Liver (tissue), 9 donors: ENCODE measurements around the gene BRAF. TPM values are rescaled to one million over a fixed set of nuclear protein-coding genes. Genes with fewer than 3 reads are reported as not detected.
A peak's percentile ranks its signal among the peaks of the same experiment; 100 is the strongest.

Experiments
- DNase-seq: peaks from one replicate; pipeline ENCODE4 v3.0.0-alpha.2; 2017; ENCODE audit warnings: low spot score
- H3K27ac ChIP-seq, 2 donors: one replicate each; pipeline ENCODE4 v1.7.0; 2013; ENCODE audit warnings: inconsistent platforms in 2 of 2, low read length in 2 of 2, control low read depth in 1 of 2, low read depth in 1 of 2, mild to moderate bottlenecking in 1 of 2
- H3K27me3 ChIP-seq, 4 donors: one replicate each; pipeline versions ENCODE4 v1.6.1 to v1.7.0; 2013; ENCODE audit warnings: low read length in 3 of 4, inconsistent platforms in 1 of 4, mild to moderate bottlenecking in 1 of 4, moderate library complexity in 1 of 4; ENCODE audit not compliant: control insufficient read depth in 4 of 4, insufficient read depth in 4 of 4
- H3K36me3 ChIP-seq, 4 donors: one replicate each; pipeline versions ENCODE4 v1.6.1 to v1.7.0; 2013; ENCODE audit warnings: low read length in 3 of 4, mild to moderate bottlenecking in 3 of 4, low read depth in 1 of 4, moderate library complexity in 1 of 4; ENCODE audit not compliant: control insufficient read depth in 4 of 4, insufficient read depth in 3 of 4
- H3K4me1 ChIP-seq, 4 donors: one replicate each; pipeline versions ENCODE4 v1.6.1 to v1.7.0; 2013; ENCODE audit warnings: low read length in 3 of 4, mild to moderate bottlenecking in 3 of 4, moderate library complexity in 1 of 4; ENCODE audit not compliant: control insufficient read depth in 4 of 4, insufficient read depth in 4 of 4
- H3K4me3 ChIP-seq, 3 donors: one replicate each; pipeline versions ENCODE4 v1.6.1 to v1.7.0; 2013; ENCODE audit warnings: low read length in 3 of 3, control low read depth in 1 of 3, low read depth in 1 of 3, mild to moderate bottlenecking in 1 of 3
- H3K9ac ChIP-seq, 2 donors: one replicate each; pipeline ENCODE4 v1.7.0; 2013; ENCODE audit warnings: low read length in 2 of 2, mild to moderate bottlenecking in 2 of 2, moderate library complexity in 2 of 2, control low read depth in 1 of 2, low read depth in 1 of 2
- H3K9me3 ChIP-seq, 4 donors: one replicate each; pipeline versions ENCODE4 v1.6.1 to v1.7.0; 2013; ENCODE audit warnings: low read length in 3 of 4; ENCODE audit not compliant: control insufficient read depth in 4 of 4
- ATF3 ChIP-seq: IDR thresholded peaks from 2 replicates; pipeline ENCODE4 v1.6.1; 2016; ENCODE audit warnings: antibody characterized with exemption
- CTCF ChIP-seq: fragments of 150-350 bp; IDR thresholded peaks from 2 replicates; pipeline ENCODE4 v1.5.1; 2017; ENCODE audit warnings: improper control_type of control experiment, low read depth, low read length; ENCODE audit not compliant: missing input control
- FOXA1 ChIP-seq: IDR thresholded peaks from 2 replicates; pipeline ENCODE4 v1.6.1; 2016; ENCODE audit warnings: antibody characterized with exemption
- FOXA2 ChIP-seq: IDR thresholded peaks from 2 replicates; pipeline ENCODE4 v1.6.1; 2016; ENCODE audit warnings: antibody characterized with exemption
- HNF4A ChIP-seq, 2 donors: conservative IDR thresholded peaks; 2 replicates each; pipeline ENCODE4 v1.6.1; 2016; ENCODE audit warnings: antibody characterized with exemption in 2 of 2, mild to moderate bottlenecking in 2 of 2
- HNF4G ChIP-seq: IDR thresholded peaks from 2 replicates; pipeline ENCODE4 v1.6.1; 2016; ENCODE audit warnings: antibody characterized with exemption
- MAX ChIP-seq: IDR thresholded peaks from 2 replicates; pipeline ENCODE4 v1.6.1; 2016; ENCODE audit warnings: antibody characterized with exemption
- RAD21 ChIP-seq, 2 donors: IDR thresholded peaks; 2 replicates each; pipeline ENCODE4 v1.6.1; 2016; ENCODE audit warnings: antibody characterized with exemption in 2 of 2, mild to moderate bottlenecking in 2 of 2
- REST ChIP-seq: IDR thresholded peaks from 2 replicates; pipeline ENCODE4 v1.6.1; 2016; ENCODE audit warnings: antibody characterized with exemption, mild to moderate bottlenecking
- RXRA ChIP-seq, 2 donors: IDR thresholded peaks; 2 replicates each; pipeline ENCODE4 v1.6.1; 2017 to 2018; ENCODE audit warnings: antibody characterized with exemption in 2 of 2, mild to moderate bottlenecking in 1 of 2
- SP1 ChIP-seq: IDR thresholded peaks from 2 replicates; pipeline ENCODE4 v1.6.1; 2018; ENCODE audit warnings: antibody characterized with exemption, mild to moderate bottlenecking
- TAF1 ChIP-seq: conservative IDR thresholded peaks from 2 replicates; pipeline ENCODE4 v1.6.1; 2016; ENCODE audit warnings: antibody characterized with exemption, mild to moderate bottlenecking
- YY1 ChIP-seq: IDR thresholded peaks from 2 replicates; pipeline ENCODE4 v1.6.1; 2016; ENCODE audit warnings: antibody characterized with exemption, mild to moderate bottlenecking
- ZBTB33 ChIP-seq: IDR thresholded peaks from 2 replicates; pipeline ENCODE4 v1.6.1; 2016; ENCODE audit warnings: antibody characterized with exemption
- WGBS: extraction: QIAGEN DNeasy Blood & Tissue Kit; methylation state at CpG from one replicate; pipeline ENCODE4 v1.1.7; 2013; 5-methylcytosine and 5-hydroxymethylcytosine counted together
- polyA plus RNA-seq, 2 donors: library from polyadenylated mRNA; stranded (reverse) in 1 of 2; unstranded in 1 of 2; fragments of 200-250 nt in 1 of 2; fragments of >200 nt in 1 of 2; fragmentation: Nextera tagmentation in 1 of 2; extraction: Ambion mirVana in 1 of 2; gene quantifications; one replicate each; pipeline versions ENCODE4 v1.2.1 to v1.2.3, GENCODE V29; 2013 to 2015
- total RNA-seq, 2 donors: library from RNA; depleted of rRNA; stranded (reverse); fragments of >200 nt; gene quantifications; one replicate each; pipeline ENCODE4 v1.2.3, GENCODE V29; 2014
- donor health status: healthy.
- donor health status: healthy.
- donor health status: healthy.
- donor health status: healthy.
- donor health status: healthy.

BRAF gene
- total and polyA plus RNA-seq, 4 donors: 2.6 to 21.9 (median 14.0) TPM

- Histone ChIP-seq H3K36me3 (no peaks in the 10 kb centered on the region), H3K9ac (no peak overlapping the region), H3K27ac (no peak overlapping the region), H3K9me3 (no peaks in the 10 kb centered on the region), H3K4me3 (no peak overlapping the region), H3K27me3 (no peaks in the 10 kb centered on the region), H3K4me1 (peaks cover 4 to 18% (median 15%) of the 10 kb centered on the region in 4 donors)
- no peak for TF ChIP-seq ZBTB33
- TF ChIP-seq RAD21 (IDR thresholded peaks at IDR 0.05): no peak
- TF ChIP-seq CTCF: no peak
- TF ChIP-seq FOXA1: no peak
- no peak for TF ChIP-seq HNF4G
- TF ChIP-seq FOXA2: no peak
- TF ChIP-seq REST: no peak
- no peak for TF ChIP-seq RXRA (IDR thresholded peaks at IDR 0.05)
- TF ChIP-seq ATF3: no peak
- TF ChIP-seq SP1: no peak
- 96% methylated on average over 7 of the region's 7 CpGs for WGBS
- no peak for DNase-seq
Measured at GRCh38 chr7:140926021-140926817, 1.5 kb upstream of the BRAF start.

GRCh38 chr7:140924019-140924820, 509 bp downstream of the BRAF start:
- Histone ChIP-seq H3K36me3 (no peaks in the 10 kb centered on the region), H3K27ac (peak overlapping the region; percentile 92 to 99), H3K9me3 (no peaks in the 10 kb centered on the region), H3K27me3 (no peaks in the 10 kb centered on the region), H3K4me1 (peaks cover 4 to 29% (median 20%) of the 10 kb centered on the region in 4 donors), H3K4me3 (peak overlapping the region; percentile 92 to 93 (median 93)), H3K9ac (peak overlapping the region; percentile 40 to 98)
- WGBS: under 1% methylated on average over 65 of the region's 69 CpGs
- DNase-seq: peak; percentile 77
- TF ChIP-seq HNF4A (conservative IDR thresholded peaks at IDR 0.05): no peak
- no peak for TF ChIP-seq TAF1
- TF ChIP-seq SP1: no peak
- TF ChIP-seq ZBTB33: no peak
- peak; percentile 13 for TF ChIP-seq YY1
- peak; percentile 6 for TF ChIP-seq FOXA2
- TF ChIP-seq MAX: no peak
- TF ChIP-seq RAD21 (IDR thresholded peaks at IDR 0.05): peak in 1 of 2 donors; percentile 42
- TF ChIP-seq ATF3: no peak
- TF ChIP-seq CTCF: peak; percentile 29
